Umbilical cord (tissue), 2 donors: ENCODE data around the gene DRD5. TPM values are rescaled to one million over a fixed set of nuclear protein-coding genes. Genes with fewer than 3 reads are reported as not detected.

ENCODE experiments used
- DNase-seq: peaks from one replicate; pipeline ENCODE4 v3.0.0-alpha.2; 2015; ENCODE audit warnings: low spot score
- total RNA-seq: library from RNA; depleted of rRNA; stranded (reverse); fragments of >200 nt; gene quantifications from one replicate; pipeline ENCODE4 v1.2.3, GENCODE V29; 2014; ENCODE audit warnings: low replicate concordance; ENCODE audit not compliant: insufficient read depth

Gene DRD5
- total RNA-seq, 1 donor from 2014 or later, result 0.96 TPM

DNA sequence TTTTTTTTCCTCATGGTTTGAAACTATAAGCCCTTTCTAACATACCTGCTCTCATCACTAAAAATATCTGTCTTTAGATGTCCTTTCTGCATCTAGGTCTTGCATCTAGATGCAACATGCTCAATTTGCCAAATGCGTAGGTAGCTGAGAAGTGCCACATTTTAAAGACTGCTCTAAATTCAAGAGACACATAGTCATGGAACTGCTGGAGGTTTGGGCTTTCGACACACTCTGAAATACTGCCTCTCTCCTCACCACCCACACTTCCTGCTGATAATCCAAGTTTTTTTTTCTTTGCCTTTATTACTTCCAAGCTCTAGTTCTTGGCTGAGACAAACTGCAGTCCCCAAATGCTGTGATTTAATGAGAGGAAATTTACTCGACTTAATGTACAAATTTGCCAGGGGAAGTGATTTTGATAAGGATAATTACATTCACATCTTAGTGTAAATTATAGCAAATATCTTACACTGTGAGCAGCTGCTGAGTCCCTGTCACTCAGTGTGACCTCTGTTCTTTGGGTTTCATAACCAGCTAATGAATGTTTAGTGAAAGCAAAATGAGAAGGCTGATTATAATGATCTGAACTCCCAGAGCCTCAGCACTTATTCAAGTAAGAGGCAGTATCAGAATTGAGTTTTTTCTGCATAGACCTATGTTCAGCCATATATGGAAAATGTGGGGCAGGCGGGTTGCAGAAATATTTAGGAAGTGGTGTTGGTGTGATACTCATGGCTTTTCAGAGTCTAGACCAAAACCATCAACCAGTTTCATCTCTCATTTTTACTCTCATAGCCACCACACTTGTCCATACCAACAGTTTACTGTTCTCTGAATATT, 31.3 kb downstream of the DRD5 start:
- DNase-seq, result no peak

DNA sequence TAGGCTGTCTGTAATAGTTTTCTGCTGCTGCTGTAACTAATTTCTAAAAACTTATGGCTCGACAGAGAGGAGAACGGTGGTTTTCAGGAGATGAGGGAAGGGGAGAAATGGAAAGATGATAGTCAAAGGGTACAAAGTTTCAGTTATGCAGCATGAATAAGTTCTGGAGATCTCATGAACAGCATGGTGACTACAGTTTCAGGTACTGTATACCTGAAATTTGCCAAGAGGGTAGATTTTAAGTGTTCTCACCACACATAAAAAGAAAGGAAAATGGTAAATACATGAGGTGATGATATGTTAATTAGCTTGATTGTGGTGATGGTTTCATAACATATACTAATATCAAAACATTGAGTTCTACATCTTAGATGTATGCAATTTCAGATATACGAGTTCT, 34.9 kb downstream of the DRD5 start:
- no peak for DNase-seq

DNA sequence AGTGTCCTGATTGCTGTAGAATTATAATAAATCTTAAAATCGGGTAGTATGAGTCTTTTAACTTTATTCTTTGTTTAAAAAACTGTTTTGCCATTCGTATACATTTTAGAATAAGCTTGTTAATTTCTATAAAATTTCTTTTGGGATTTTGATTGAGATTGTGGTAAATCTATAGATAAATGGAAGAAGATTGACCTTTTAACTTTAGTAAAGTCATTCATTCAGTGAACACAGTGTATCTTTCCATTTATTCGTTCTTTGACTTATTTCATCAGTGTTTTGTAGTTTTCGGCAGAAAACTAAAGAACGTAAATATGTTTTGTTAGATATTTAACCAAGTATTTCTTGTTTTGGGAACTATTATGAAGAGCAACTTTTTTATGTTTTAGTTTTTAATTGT, 38.9 kb downstream of the DRD5 start:
- no peak for DNase-seq

DNA sequence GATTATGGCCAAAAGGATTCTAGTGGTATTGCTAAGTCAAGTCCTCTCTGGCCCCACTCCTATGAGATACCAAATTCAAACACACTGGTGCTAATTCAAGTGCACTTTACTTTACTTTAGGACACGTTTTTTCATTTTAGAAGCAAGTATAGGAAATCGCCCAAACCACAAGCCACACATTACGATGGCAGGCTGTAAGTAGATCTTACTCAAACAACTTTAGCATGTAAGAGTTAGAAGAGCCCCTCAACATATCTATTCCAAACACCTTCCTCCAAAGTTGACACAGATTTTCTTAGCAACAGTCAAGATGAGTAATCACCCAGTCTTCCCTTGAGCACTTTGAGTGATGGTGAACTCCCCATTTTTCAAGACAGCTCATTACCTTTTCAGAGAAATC, 43.6 kb downstream of the DRD5 start:
- no peak for DNase-seq

DNA sequence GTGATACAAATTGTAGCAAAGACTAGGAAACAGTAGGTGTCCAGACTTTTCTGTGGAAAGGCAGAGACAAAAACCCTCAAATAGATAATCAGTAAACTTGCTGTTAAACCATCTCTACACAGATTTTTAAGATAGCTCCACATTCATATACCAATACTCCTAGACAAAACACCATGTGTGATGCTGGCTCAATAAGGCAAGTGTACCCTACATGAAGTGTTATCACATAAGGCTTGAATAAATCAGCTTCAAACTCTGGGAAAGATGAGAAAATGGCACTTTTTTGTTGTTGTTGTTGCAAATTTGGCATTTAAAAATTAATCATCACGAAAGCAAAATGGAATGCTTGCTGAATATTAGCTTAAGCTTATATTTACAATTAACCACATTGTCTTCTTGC, 45.1 kb downstream of the DRD5 start:
- no peak for DNase-seq

DNA sequence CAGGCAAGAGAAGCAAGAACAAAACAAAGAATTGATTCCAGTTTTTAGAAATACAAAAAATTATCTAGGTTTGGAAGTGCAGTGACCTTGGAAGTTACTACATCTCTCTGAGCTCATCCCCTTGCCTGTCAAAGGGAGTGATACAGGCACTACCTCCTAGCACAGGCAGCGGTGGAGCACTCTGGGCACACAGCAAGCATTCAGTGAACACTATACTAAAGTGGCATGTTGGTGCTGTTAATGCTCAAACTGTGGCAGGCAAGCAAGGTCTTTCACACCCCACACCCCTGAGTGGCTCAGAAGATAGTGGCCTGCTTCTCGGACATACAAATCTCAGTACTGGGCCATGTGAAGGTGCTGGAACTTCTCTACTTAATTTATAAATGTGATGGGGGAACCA, 51.2 kb downstream of the DRD5 start:
- no peak for DNase-seq

DNA sequence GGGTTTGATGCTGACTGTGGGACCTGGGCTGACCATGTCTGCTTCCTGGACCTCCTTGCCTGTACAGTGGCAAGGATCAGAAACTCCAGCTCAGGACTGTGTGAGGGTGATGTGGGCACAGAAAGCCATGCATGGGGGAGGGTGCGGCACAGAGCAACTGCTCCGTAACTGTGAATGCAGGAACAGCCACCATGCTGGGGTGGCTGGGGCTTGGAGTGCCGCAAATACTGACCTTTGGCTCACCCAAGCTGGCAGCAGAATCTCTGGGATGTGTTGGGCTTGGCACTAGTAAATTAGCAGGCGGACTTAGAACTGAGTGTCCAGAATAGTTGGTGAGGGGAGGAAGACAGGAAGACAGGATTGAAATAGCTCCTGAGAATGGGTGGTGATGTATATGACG, 52.0 kb downstream of the DRD5 start:
- DNase-seq, result no peak

Other genes with a start within 250 kb of the DRD5 start
- 11.1 TPM for gene SLC2A9, start 239.9 kb downstream of the DRD5 start, total RNA-seq